Measurements from ENCODE around the gene PJVK. TPM values are rescaled to one million over a fixed set of nuclear protein-coding genes. Genes with fewer than 3 reads are reported as not detected.
"Not testable (repeated sequence)": the region's sequence is repeated elsewhere in the genome, so short reads cannot be mapped to it uniquely, and the experiment has no call there.

The PJVK gene
- total RNA-seq, 2 donors from 2014 or later: 0.91 to 4.7 TPM

- no peaks in the 10 kb centered on the region for H3K27me3 ChIP-seq (replicated peaks; ENCODE audit: insufficient read depth)
- H3K9me3 ChIP-seq: no peaks in the 10 kb centered on the region
- no peak overlapping the region for H3K4me3 ChIP-seq
- intact Hi-C loops (cut with DNase I): no loop called here
- H3K4me1 ChIP-seq (replicated peaks): no peaks in the 10 kb centered on the region
- H3K27ac ChIP-seq: no peak overlapping the region
- WGBS: 86% methylated on average over 5 of the region's 5 CpGs
- TF ChIP-seq POLR2A (IDR thresholded peaks at IDR 0.05): no peak
- TF ChIP-seq CTCF (IDR thresholded peaks at IDR 0.05): no peak
- TF ChIP-seq POLR2AphosphoS5 (IDR thresholded peaks at IDR 0.05): no peak
- no peaks in the 10 kb centered on the region for H3K36me3 ChIP-seq
- no peak for DNase-seq (ENCODE audit: low spot score)
Observed at GRCh38 chr2:178409261-178409660, 41.9 kb upstream of the PJVK start.

- H3K9me3 ChIP-seq: no peaks in the 10 kb centered on the region
- DNase-seq (ENCODE audit: low spot score): no peak
Observed at GRCh38 chr2:178412047-178412446, 39.1 kb upstream of the PJVK start.

GRCh38 chr2:178412453-178412852 is 38.7 kb upstream of the PJVK start:
- intact Hi-C loops (cut with DNase I): loop anchor here (5.0 to 10.0 kb wide), 2 partner anchors 218 to 300 kb away; partner anchors contain the start of genes OSBPL6 and RBM45

More at GRCh38 chr2:178412047-178412446, 39.1 kb upstream of the PJVK start:
- no peak overlapping the region for H3K27ac ChIP-seq
- H3K4me1 ChIP-seq (replicated peaks): no peaks in the 10 kb centered on the region
- no peaks in the 10 kb centered on the region for H3K36me3 ChIP-seq
- 65% methylated on average over 3 of the region's 3 CpGs for WGBS
- H3K27me3 ChIP-seq (replicated peaks; ENCODE audit: insufficient read depth): no peaks in the 10 kb centered on the region
- H3K4me3 ChIP-seq: no peak overlapping the region
- intact Hi-C loops (cut with DNase I): loop anchor here (5.0 to 10.0 kb wide), 2 partner anchors 217 to 300 kb away; partner anchors contain the start of genes OSBPL6 and RBM45
- TF ChIP-seq POLR2A (IDR thresholded peaks at IDR 0.05) (no peak), POLR2AphosphoS5 (IDR thresholded peaks at IDR 0.05) (no peak), CTCF (IDR thresholded peaks at IDR 0.05) (no peak)

GRCh38 chr2:178413472-178414265 is 37.5 kb upstream of the PJVK start:
- intact Hi-C loops (cut with DNase I): loop anchor here (5.0 to 10.0 kb wide), 2 partner anchors 219 to 301 kb away; partner anchors contain the start of genes OSBPL6 and RBM45
- peak; percentile 52 for DNase-seq (ENCODE audit: low spot score)
- Histone ChIP-seq H3K36me3 (no peaks in the 10 kb centered on the region), H3K27ac (peak overlapping the region; percentile 90), H3K4me3 (peak overlapping the region; percentile 45 to 50), H3K9me3 (no peaks in the 10 kb centered on the region), H3K27me3 (replicated peaks; ENCODE audit: insufficient read depth) (no peaks in the 10 kb centered on the region), H3K4me1 (replicated peaks) (peaks cover 2% of the 10 kb centered on the region)
- WGBS: under 1% methylated on average over 45 of the region's 45 CpGs
- TF ChIP-seq POLR2A (IDR thresholded peaks at IDR 0.05) (no peak), CTCF (IDR thresholded peaks at IDR 0.05) (peak in 1 of 4 experiments; percentile 20), POLR2AphosphoS5 (IDR thresholded peaks at IDR 0.05) (peak; percentile 35)

More at GRCh38 chr2:178412453-178412852, 38.7 kb upstream of the PJVK start:
- not testable (repeated sequence) for DNase-seq (ENCODE audit: low spot score); H3K27ac ChIP-seq; H3K27me3 ChIP-seq (replicated peaks; ENCODE audit: insufficient read depth); H3K36me3 ChIP-seq; H3K4me3 ChIP-seq; H3K4me1 ChIP-seq (replicated peaks); H3K9me3 ChIP-seq
- 97% methylated on average over 8 of the region's 8 CpGs for WGBS

- peaks cover 2% of the 10 kb centered on the region for H3K4me1 ChIP-seq (replicated peaks)
- no peaks in the 10 kb centered on the region for H3K27me3 ChIP-seq (replicated peaks; ENCODE audit: insufficient read depth)
- peak overlapping the region; percentile 90 for H3K27ac ChIP-seq
- 15% methylated on average over 21 of the region's 21 CpGs for WGBS
- intact Hi-C loops (cut with DNase I): loop anchor here (5.0 to 10.0 kb wide), 3 partner anchors 220 to 302 kb away; partner anchors contain the start of genes OSBPL6 and RBM45
- H3K9me3 ChIP-seq: no peaks in the 10 kb centered on the region
- no peaks in the 10 kb centered on the region for H3K36me3 ChIP-seq
- TF ChIP-seq CTCF (IDR thresholded peaks at IDR 0.05) (peak; percentile 58 to 89 (median 86)), POLR2A (IDR thresholded peaks at IDR 0.05) (no peak), POLR2AphosphoS5 (IDR thresholded peaks at IDR 0.05) (peak; percentile 73)
- peak overlapping the region; percentile 45 to 50 for H3K4me3 ChIP-seq
- peak; percentile 92 for DNase-seq (ENCODE audit: low spot score)
Observed at GRCh38 chr2:178414266-178415247, 36.6 kb upstream of the PJVK start.

Measured in prostate gland (tissue), 2 donors.